ENCODE measurements around the gene ERRFI1.
A peak's percentile ranks its signal among the peaks of the same experiment; 100 is the strongest.
"Not testable (repeated sequence)": the region's sequence is repeated elsewhere in the genome, so short reads cannot be mapped to it uniquely, and the experiment has no call there.

ERRFI1 gene, protein sequence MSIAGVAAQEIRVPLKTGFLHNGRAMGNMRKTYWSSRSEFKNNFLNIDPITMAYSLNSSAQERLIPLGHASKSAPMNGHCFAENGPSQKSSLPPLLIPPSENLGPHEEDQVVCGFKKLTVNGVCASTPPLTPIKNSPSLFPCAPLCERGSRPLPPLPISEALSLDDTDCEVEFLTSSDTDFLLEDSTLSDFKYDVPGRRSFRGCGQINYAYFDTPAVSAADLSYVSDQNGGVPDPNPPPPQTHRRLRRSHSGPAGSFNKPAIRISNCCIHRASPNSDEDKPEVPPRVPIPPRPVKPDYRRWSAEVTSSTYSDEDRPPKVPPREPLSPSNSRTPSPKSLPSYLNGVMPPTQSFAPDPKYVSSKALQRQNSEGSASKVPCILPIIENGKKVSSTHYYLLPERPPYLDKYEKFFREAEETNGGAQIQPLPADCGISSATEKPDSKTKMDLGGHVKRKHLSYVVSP

DNA sequence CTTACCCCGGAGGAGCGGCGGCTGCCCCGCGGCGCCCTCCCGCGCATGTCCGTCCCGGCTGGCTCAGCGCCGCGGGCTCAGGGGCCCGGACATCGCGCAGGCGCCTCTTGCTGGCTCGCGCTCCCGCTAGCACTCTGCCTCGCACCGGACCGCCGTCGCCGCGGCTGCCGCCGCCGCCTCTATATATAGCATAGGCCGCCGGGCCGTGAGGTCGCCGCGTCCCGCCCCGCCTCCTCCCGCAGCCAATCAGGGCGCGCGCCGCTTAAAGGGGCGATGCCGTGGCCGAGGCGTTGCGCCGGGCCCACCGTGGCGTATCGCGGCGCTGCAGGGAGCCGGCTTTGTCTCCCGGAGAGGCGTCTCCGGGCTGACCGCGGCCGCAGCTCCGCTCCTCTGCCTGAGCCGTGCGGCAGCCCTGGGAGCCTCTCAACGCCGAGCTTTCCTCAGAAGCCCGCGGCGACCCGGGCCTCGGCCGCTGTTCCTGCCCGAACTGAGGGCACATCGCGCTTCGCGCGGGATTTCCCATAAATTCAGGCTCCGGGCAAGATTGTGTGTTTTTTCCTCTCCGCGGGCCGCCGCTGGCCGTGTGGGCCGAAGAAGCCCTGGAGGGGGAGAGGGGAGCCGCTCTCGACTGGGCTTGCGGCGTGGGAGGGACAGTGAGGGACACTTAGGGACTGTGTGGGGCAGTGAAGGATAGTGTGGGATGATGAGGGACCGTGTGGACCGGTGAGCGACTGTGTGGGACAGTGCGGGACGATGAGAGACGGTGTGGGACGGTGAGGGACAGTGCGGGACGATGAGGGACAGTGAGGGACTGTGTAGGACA lies at the start of gene ERRFI1:
Gene ERRFI1, minus strand, starts transcription at position 157 of the 823 bp plus-strand sequence. CDS start 10,690 bp downstream, outside the sequence.
- DNase-seq: peak; percentile 95

DNA sequence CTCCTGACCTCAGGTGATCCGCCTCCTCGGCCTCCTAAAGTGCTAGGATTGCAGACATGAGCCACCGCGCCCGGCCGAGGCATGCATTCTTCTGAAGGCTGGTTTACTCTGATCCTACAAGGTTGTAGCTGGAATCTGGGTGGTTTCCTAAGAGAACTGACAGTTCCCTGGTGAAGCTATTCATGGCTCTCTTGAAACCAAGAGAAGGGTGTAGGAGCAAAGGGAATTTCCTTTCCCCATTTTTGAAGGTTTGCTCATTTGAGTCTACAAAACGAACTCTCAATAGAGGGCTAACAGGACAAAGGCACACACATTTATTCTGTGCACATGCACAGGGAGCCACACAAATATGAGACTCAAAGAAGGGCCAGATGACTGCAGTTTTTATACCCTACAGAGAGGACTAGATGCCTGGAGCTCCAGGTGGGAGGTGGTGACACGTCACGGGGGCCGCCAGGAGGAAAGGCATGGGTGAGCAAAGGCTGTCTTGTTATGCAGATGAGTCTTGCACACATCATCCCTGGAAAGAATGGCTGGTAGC lies 49.5 kb upstream of the ERRFI1 start:
- no peak for DNase-seq

- DNase-seq: no peak
These were observed 47.2 kb upstream of the ERRFI1 start for GRCh38 chr1:8073112-8073855.

DNA sequence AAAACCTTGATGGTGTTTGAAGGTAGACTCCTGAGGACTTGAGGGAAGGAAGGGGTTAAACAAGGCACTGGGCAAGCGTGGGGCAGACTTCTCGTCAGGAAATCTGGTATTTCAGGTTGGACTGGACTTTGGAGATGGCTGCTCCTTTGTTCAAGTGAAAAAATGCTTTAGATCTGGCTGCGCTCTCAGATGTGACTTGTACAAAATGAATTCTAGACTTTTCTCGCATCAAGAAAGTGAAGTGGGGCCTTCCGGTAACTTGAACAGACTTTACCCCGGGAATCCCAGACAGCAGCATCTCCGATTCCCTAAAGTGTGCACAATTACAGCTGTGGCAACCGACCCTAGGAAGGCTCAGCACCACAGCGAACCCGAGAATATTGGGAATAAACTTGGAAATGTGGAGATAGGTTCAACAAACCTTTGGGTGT lies 44.3 kb upstream of the ERRFI1 start:
- DNase-seq: no peak

- not testable (repeated sequence) for DNase-seq
These were observed 43.7 kb upstream of the ERRFI1 start for GRCh38 chr1:8069614-8070320.

DNA sequence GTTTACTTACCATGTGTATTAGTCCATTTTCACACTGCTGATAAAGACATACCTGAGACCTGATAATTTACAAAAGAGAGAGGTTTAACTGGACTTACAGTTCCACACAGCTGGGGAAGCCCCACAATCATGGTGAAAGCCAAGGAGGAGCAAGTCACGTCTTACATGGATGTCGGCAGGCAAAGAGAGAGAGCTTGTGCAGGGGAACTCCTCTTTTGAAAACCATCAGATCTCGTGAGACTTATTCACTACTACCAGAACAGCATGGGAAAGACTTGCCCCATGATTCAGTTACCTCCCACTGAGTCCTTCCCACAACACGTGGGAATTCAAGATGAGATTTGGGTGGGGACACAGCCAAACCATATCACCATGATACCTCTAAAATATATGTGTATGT lies 39.3 kb upstream of the ERRFI1 start:
- no peak for DNase-seq

GRCh38 chr1:8063298-8064036 lies 37.4 kb upstream of the ERRFI1 start:
- DNase-seq: no peak

DNA sequence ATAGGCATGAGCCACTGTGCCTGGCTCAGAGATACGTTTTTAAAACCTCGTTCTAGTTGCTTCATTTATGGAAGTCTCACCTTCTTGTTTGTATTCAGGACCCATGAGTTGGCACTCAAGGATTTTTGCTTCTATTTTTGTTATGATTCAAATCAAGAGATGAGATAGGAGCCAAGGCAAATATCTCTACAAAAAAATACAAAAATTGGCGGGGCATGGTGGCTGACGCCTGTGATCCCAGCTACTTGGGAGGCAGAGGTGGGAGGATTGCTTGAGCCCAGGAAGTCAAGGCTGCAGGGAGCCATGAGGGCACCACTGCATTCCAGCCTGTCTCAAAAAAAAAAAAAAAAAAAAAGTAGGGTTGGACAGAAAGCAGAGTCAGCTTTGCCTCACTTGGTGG lies 36.8 kb upstream of the ERRFI1 start:
- no peak for DNase-seq

DNA sequence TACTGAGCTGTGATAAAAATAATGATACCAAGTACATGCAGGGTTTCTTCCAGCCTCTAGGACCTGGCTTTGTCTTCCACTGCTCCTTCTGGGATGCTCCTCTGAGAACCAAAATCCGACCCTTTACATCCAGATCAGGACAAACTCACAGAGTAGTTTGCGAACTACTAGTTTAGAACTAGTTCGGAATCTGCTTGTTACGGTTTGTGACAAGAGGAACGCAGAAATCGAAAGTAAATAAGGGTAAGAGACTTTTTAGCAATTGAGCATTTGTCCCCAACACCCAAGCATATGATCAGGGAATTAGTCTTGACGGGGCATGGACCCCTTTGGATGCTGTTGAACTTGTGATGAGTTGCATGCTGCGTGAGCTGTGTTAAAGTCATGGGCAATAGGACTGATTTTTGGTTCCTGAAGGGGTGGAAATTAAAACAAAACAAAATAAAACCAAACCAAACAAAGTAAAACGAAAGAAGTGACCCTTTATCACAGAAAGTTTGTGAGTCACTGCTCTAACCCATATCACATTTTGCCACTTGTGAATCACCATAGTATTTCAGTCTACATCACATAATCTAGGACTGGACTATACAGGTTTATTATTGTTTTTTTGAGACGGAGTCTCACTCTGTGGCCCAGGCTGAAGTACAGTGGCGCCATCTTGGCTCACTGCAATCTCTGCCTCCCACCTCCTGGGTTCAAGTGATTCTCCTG lies 35.7 kb upstream of the ERRFI1 start:
- DNase-seq: no peak

DNA sequence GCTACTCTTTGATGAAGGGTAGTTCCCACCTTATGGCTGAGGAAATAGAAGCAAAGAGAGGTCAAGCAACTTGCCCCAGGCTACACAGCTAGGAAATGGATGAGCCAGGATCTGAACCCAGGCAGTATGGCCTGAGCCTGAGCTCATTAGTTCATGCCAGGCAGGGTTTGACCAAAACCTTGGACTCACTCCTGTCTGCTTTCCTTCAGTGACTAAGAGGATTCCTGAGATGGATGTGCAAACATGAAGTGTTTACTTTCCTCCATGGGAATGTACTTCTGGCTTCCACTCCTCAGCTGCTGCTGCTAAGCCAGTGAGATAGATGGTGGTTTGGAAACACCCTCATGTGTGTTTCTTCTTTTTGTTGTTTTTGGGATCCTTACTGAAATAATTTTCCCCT lies 35.1 kb upstream of the ERRFI1 start:
- peak; percentile 32 for DNase-seq

DNA sequence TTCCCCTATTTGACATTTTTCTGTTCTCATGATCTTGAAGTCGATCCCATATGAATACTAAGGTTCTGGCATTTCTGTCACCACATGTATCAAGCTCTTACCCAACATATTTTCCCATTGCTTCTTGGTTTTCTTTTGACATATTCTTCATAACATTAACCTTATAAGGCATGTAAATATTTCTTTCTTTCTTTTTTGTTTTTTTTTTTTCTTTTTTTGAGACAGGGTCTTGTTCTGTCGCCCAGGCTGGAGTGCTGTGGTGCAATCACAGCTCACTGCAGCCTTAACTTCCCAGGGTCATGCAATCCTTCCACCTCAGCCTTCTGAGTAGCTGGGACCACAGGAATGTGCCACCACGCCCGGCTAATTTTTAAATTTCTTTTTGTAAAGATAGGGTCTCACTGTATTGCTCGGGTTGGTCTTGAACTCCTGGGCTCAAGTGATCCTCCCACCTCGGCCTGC lies 33.1 kb upstream of the ERRFI1 start:
- no peak for DNase-seq

DNA sequence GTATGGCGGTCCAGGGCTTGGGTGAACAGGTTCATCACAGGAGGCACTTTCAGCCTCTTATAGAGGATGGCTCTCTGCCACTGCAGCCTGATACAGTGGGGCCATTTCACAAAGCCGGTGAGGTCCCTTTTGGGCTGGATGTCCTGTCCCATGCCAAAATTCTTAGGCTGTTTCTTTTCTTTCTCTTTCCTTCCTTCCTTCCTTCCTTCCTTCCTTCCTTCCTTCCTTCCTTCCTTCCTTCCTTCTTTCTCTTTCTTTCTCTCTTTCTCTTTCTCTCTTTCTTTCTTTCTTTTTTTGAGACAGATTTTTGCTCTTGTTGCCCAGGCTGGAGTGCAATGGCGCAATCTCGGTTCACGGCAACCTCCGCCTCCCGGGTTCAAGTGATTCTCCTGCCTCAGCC lies 31.7 kb upstream of the ERRFI1 start:
- DNase-seq: not testable (repeated sequence)

DNA sequence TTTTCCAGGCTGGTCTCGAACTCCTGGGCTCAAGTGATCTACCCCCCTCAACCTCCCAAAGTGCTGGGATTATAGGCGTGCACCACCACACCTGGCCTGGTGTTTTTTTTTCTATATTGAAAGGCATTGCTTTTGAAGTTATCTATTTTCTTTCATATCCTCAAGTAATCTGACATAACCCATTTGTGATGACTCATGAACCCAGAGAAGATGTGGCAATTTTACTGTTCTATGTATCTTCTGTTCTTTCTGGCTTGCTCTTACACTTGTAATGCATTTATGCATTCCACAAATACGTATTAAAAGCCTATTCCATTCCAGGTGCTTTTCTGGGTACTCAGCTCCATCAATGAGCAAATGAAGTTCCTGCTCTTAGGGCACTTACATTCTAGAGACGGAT lies 29.9 kb upstream of the ERRFI1 start:
- no peak for DNase-seq

GRCh38 chr1:8053878-8054567 lies 27.9 kb upstream of the ERRFI1 start:
- DNase-seq: no peak

- DNase-seq: no peak
These were observed 25.5 kb upstream of the ERRFI1 start for GRCh38 chr1:8051650-8052049.

GRCh38 chr1:8049229-8049628 lies 23.1 kb upstream of the ERRFI1 start:
- DNase-seq: not testable (repeated sequence)

DNA sequence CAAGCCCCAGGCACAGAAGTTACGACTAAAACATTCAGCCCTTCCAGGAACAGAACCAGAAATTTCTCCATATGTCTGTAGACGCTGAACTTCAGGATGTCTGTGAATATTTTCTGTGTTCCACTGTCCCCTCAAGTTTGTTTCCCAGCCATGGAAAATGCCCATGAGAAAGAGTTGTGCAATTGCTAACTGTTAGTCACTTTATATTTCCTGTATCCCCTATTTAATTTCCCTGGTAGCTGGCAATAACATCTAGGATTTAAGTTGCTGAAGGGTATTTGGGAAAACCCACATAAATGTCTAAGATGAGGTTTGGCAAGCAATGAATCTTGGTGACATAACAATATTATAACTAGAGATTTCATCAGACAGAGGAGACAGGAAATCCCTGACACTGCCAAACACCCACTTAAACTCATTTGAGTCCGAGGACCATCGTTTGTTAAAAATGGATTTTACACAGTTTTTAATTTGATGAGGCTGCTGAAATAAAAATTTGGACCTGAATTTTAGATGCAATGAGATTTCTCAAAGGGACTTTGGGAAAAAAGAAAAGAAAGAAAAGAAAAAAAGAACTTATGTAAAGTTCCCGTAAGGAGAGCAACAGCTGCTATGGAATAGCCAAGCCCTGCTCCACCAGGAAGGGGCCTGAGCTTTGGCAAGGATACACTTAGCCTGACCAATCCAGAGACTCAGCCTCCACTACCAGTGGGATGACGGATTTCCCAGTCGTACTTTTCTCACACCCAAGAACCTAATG lies 21.8 kb upstream of the ERRFI1 start:
- peak; percentile 74 for DNase-seq

DNA sequence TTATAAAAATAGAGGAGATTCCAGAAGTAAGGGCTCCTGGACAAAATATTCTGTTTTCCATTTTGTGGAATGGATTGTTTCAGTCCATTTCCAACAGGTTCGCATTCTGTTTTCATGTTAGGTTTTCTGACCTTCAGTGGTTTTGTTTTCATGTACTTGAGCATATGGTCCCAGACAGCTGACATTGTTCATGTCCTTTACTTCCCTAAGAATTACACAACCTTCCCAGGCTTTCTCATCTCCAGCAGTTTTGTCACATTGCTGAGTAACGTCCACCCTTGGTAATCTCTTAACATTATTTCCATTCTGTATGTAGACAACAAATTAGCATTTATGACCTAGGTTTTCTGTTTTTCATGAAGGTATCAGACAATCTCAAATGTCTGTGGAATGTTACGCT lies 21.0 kb upstream of the ERRFI1 start:
- no peak for DNase-seq

GRCh38 chr1:8046391-8046790 lies 20.3 kb upstream of the ERRFI1 start:
- no peak for DNase-seq

All from femur (tissue), 1 donor.